Ishikawa (cell line): ENCODE results near the gene RTF1.

Experiments
- CEBPB ChIP-seq: IDR thresholded peaks from 2 replicates; pipeline ENCODE4 v1.6.1; 2012
- CREB1 ChIP-seq: IDR thresholded peaks from 2 replicates; pipeline ENCODE4 v1.6.1; 2012; ENCODE audit warnings: low read depth
- EGR1 ChIP-seq: IDR thresholded peaks from 2 replicates; pipeline ENCODE4 v1.6.1; 2012
- EP300 ChIP-seq: IDR thresholded peaks from 2 replicates; pipeline ENCODE4 v1.6.1; 2012; ENCODE audit warnings: borderline replicate concordance
- NFIC ChIP-seq: IDR thresholded peaks from 2 replicates; pipeline ENCODE4 v1.6.1; 2012
- RAD21 ChIP-seq: IDR thresholded peaks from 2 replicates; pipeline ENCODE4 v1.6.1; 2012; ENCODE audit warnings: low read depth
- TAF1 ChIP-seq: IDR thresholded peaks from 2 replicates; pipeline ENCODE4 v1.6.1; 2012; ENCODE audit warnings: low read depth, mild to moderate bottlenecking
- TCF12 ChIP-seq: IDR thresholded peaks from 2 replicates; pipeline ENCODE4 v1.6.1; 2012; ENCODE audit warnings: low read depth
- TEAD4 ChIP-seq: IDR thresholded peaks from 2 replicates; pipeline ENCODE4 v1.6.1; 2012
- YY1 ChIP-seq: IDR thresholded peaks from 2 replicates; pipeline ENCODE4 v1.6.1; 2012; ENCODE audit warnings: low read depth
- TF ChIP-seq, protein P1 (sequence below): IDR thresholded peaks from 2 replicates; pipeline ENCODE4 v1.6.1; 2012; ENCODE audit warnings: low read depth, mild to moderate bottlenecking
- TF ChIP-seq, protein P2 (sequence below): IDR thresholded peaks from 2 replicates; pipeline ENCODE4 v1.6.1; 2012
- TF ChIP-seq, protein P3 (sequence below): IDR thresholded peaks from 2 replicates; pipeline ENCODE4 v1.6.1; 2012

DNA sequence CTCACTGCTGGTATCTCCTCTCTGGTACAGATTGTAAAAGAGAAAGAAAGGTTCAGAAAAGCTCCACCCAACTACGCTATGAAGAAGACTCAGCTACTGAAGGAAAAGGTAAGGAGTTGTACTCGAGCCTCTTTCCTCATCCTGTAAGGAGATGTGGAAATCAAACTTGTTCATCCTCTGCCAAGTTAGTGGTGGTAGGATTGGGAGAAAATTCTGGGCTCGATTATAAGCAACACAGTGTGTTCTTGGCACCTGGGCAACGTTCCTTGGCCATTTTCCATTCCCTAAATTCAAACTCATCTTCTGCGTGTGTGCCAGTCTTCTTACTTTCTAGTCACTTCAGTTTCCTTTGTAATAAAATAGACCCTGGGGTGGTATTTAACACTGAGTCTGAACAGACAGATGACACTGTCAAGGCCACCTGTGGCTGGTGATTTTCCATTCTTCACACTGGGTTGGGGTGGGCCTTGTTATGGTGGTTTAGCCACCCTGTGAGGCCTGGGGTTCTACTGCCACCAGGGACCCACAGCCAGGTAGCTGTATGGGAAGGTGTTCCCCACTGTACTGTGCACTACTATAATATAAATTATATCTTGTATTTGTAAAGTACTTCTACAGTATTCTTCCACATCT is 59.6 kb downstream of the RTF1 start:
- no peak for TF ChIP-seq CEBPB
- no peak for TF ChIP-seq EGR1
- no peak for TF ChIP-seq RAD21
- no peak for TF ChIP-seq NFIC
- TF ChIP-seq, protein P1, sequence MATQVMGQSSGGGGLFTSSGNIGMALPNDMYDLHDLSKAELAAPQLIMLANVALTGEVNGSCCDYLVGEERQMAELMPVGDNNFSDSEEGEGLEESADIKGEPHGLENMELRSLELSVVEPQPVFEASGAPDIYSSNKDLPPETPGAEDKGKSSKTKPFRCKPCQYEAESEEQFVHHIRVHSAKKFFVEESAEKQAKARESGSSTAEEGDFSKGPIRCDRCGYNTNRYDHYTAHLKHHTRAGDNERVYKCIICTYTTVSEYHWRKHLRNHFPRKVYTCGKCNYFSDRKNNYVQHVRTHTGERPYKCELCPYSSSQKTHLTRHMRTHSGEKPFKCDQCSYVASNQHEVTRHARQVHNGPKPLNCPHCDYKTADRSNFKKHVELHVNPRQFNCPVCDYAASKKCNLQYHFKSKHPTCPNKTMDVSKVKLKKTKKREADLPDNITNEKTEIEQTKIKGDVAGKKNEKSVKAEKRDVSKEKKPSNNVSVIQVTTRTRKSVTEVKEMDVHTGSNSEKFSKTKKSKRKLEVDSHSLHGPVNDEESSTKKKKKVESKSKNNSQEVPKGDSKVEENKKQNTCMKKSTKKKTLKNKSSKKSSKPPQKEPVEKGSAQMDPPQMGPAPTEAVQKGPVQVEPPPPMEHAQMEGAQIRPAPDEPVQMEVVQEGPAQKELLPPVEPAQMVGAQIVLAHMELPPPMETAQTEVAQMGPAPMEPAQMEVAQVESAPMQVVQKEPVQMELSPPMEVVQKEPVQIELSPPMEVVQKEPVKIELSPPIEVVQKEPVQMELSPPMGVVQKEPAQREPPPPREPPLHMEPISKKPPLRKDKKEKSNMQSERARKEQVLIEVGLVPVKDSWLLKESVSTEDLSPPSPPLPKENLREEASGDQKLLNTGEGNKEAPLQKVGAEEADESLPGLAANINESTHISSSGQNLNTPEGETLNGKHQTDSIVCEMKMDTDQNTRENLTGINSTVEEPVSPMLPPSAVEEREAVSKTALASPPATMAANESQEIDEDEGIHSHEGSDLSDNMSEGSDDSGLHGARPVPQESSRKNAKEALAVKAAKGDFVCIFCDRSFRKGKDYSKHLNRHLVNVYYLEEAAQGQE = no peak
- no peak for TF ChIP-seq YY1
- no peak for TF ChIP-seq EP300
- TF ChIP-seq, protein P2, sequence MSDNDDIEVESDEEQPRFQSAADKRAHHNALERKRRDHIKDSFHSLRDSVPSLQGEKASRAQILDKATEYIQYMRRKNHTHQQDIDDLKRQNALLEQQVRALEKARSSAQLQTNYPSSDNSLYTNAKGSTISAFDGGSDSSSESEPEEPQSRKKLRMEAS = no peak
- TF ChIP-seq CREB1 = no peak
- TF ChIP-seq TEAD4 = no peak
- no peak for TF ChIP-seq TAF1
- TF ChIP-seq TCF12 = no peak
- TF ChIP-seq, protein P3, sequence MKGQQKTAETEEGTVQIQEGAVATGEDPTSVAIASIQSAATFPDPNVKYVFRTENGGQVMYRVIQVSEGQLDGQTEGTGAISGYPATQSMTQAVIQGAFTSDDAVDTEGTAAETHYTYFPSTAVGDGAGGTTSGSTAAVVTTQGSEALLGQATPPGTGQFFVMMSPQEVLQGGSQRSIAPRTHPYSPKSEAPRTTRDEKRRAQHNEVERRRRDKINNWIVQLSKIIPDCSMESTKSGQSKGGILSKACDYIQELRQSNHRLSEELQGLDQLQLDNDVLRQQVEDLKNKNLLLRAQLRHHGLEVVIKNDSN = no peak
